A673 (cell line): ENCODE results near the gene PCDH18. TPM values are rescaled to one million over a fixed set of nuclear protein-coding genes. Genes with fewer than 3 reads are reported as not detected.

Source experiments
- BruUV-seq: library from RNA; stranded (reverse); fragments of 400-500 nt; replicated peaks from 2 replicates; lab custom pipeline; 2021; lab: Mats Ljungman, UMichigan
- CTCF ChIA-PET: fragments of 300-600 bp; sonication (Branson Sonifier 250); formaldehyde crosslinking; loops from one replicate; lab custom pipeline; 2022; ENCODE audit warnings: antibody characterized with exemption; lab: Charles Lee
- POLR2A ChIA-PET: fragments of 300-600 bp; sonication (Branson Sonifier 250); formaldehyde crosslinking; loops from one replicate; lab custom pipeline; 2022; ENCODE audit warnings: antibody characterized with exemption; ENCODE audit not compliant: low non-redundant PET; lab: Charles Lee
- DNase-seq: peaks from one replicate; pipeline ENCODE4 v3.0.0-alpha.2; 2015; ENCODE audit warnings: low spot score
- H3K27ac ChIP-seq: fragments of 200-600 bp; sonication (generic); 2 replicates; pipeline ENCODE4 v1.5.1; 2016; ENCODE audit warnings: mixed run types, low read depth, mild to moderate bottlenecking, mixed read lengths, antibody characterized with exemption, low read length; ENCODE audit not compliant: poor library complexity, severe bottlenecking
- H3K27me3 ChIP-seq: fragments of 200-600 bp; sonication (generic); replicated peaks from 2 replicates; pipeline ENCODE4 v1.6.1; 2017; ENCODE audit warnings: mixed run types, low read depth, mild to moderate bottlenecking, mixed read lengths, antibody characterized with exemption, low read length; ENCODE audit not compliant: insufficient read depth, poor library complexity
- H3K36me3 ChIP-seq: fragments of 200-600 bp; sonication (generic); 2 replicates; pipeline ENCODE4 v1.6.1; 2016; ENCODE audit warnings: mixed run types, mild to moderate bottlenecking, mixed read lengths, antibody characterized with exemption, low read length; ENCODE audit not compliant: insufficient read depth, poor library complexity, severe bottlenecking
- H3K4me1 ChIP-seq: fragments of 200-600 bp; sonication (generic); 2 replicates; pipeline ENCODE4 v1.6.1; 2017; ENCODE audit warnings: mixed run types, mild to moderate bottlenecking, mixed read lengths, antibody characterized with exemption, low read length; ENCODE audit not compliant: insufficient read depth, poor library complexity, severe bottlenecking
- H3K4me3 ChIP-seq: fragments of 200-600 bp; sonication (generic); 2 replicates; pipeline ENCODE4 v1.5.1; 2016; ENCODE audit warnings: low read depth, mixed run types, mild to moderate bottlenecking, mixed read lengths, low read length; ENCODE audit not compliant: poor library complexity, severe bottlenecking
- H3K9me3 ChIP-seq: fragments of 200-600 bp; sonication (generic); 2 replicates; pipeline ENCODE4 v1.6.1; 2016; ENCODE audit warnings: mixed run types, low read depth, mild to moderate bottlenecking, mixed read lengths, antibody characterized with exemption, low read length; ENCODE audit not compliant: poor library complexity, severe bottlenecking
- CTCF ChIP-seq: fragments of 300-800, 200-600 bp; sonication (generic); conservative IDR thresholded peaks from 2 replicates; pipeline ENCODE4 v1.5.1; 2017; ENCODE audit warnings: low read depth, mild to moderate bottlenecking, antibody characterized with exemption, low read length, moderate library complexity, mixed read lengths
- EZH2 ChIP-seq: fragments of 200-600 bp; sonication (generic); IDR thresholded peaks from 2 replicates; pipeline ENCODE4 v1.6.1; 2017; ENCODE audit warnings: borderline replicate concordance, low read depth, mild to moderate bottlenecking, mixed read lengths, antibody characterized with exemption, low read length; ENCODE audit not compliant: poor library complexity, severe bottlenecking
- intact Hi-C: fragments of 100-400 bp; cut with micrococcal nuclease; formaldehyde crosslinking; loops from one replicate; pipeline ENCODE4 v1.10.0; 2022; ENCODE audit not compliant: unreplicated experiment
- total RNA-seq: library from RNA; stranded (reverse); gene quantifications from 2 replicates; pipeline ENCODE4 v1.2.3, GENCODE V29; 2021

The PCDH18 gene
- total RNA-seq, 1 experiment from 2014 or later = 7.8 TPM

DNA sequence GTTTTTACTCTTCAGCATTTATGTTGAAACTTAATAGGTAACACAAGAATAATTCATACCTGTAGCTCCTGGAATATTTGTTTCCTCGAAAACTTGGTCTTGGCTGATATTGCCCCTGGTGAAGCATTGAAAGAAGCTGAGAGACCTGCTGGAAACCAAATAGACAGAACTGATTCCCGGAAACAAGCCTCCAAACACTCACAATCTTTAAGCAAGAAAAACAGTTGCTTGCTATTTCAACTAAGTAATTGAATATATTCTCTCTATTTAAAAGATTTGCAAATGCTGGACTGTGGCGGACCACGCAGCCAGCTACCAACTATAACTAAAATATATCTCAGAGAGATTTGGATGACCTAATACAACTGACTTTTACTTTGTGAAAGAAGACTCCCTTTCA lies 3.6 kb downstream of the PCDH18 start:
- POLR2A ChIA-PET = no interaction called here
- Histone ChIP-seq H3K9me3 (no peaks in the 10 kb centered on the region), H3K27me3 (no peaks in the 10 kb centered on the region), H3K27ac (no peak overlapping the region), H3K4me1 (peaks cover 19% of the 10 kb centered on the region), H3K4me3 (peak overlapping the region; percentile 9), H3K36me3 (no peaks in the 10 kb centered on the region)
- no peak for DNase-seq
- TF ChIP-seq CTCF = no peak
- TF ChIP-seq EZH2 = no peak
- BruUV-seq = no TSS peak
- CTCF ChIA-PET = no interaction called here
- intact Hi-C loops = no loop called here

DNA sequence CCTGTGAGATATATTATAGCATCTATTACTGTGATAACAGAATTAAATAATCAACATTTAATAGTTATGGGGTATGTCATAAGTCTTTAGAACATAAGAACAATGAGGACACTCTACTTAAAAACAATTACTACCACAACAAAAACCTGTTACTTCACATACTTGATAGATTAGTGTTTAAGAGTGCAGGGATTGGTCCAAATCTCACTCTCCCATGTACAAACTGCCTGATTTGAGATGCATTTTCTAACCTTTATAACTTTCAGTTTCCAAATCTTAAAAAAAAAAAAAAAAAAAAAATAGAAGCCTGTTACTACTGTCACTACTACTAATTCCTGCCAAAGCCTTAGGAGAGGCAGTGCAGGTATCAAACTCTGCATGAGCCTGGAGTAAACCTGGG lies 5.6 kb downstream of the PCDH18 start:
- H3K36me3 ChIP-seq = no peaks in the 10 kb centered on the region
- H3K4me1 ChIP-seq = peaks cover 8% of the 10 kb centered on the region
- CTCF ChIA-PET = no interaction called here
- TF ChIP-seq EZH2 (no peak), CTCF (no peak)
- H3K27me3 ChIP-seq = no peaks in the 10 kb centered on the region
- POLR2A ChIA-PET = no interaction called here
- H3K27ac ChIP-seq = no peak overlapping the region
- H3K9me3 ChIP-seq = no peaks in the 10 kb centered on the region
- no peak for DNase-seq
- H3K4me3 ChIP-seq = no peak overlapping the region
- intact Hi-C loops = no loop called here
- BruUV-seq = no TSS peak

- ChIA-PET POLR2A (no interaction called here), CTCF (no interaction called here)
- TF ChIP-seq EZH2 = no peak
- TF ChIP-seq CTCF = no peak
- Histone ChIP-seq H3K9me3 (no peaks in the 10 kb centered on the region), H3K4me3 (no peak overlapping the region), H3K27ac (no peak overlapping the region), H3K27me3 (no peaks in the 10 kb centered on the region), H3K36me3 (no peaks in the 10 kb centered on the region), H3K4me1 (no peaks in the 10 kb centered on the region)
- no TSS peak for BruUV-seq
- DNase-seq = no peak
- intact Hi-C loops = no loop called here
Measured at GRCh38 chr4:137524725-137525369, 7.4 kb downstream of the PCDH18 start.
